IMR-90 (cell line): ENCODE measurements around the gene GPHA2. TPM values are rescaled to one million over a fixed set of nuclear protein-coding genes. Genes with fewer than 3 reads are reported as not detected.

Experiments used
- ATAC-seq: fragments of 200-7000 bp; cut with Tn5 transposase; 2 replicates; pipeline ENCODE4 v1.9.1; 2020; ENCODE audit warnings: low read depth, mild to moderate bottlenecking, moderate library complexity
- BruUV-seq: library from RNA; stranded (reverse); fragments of 400-500 nt; replicated peaks from 2 replicates; lab custom pipeline; 2021; lab: Mats Ljungman, UMichigan
- CTCF ChIA-PET: fragments of 300-600 bp; formaldehyde crosslinking; extraction: SDS; loops from one replicate; lab custom pipeline; 2021; ENCODE audit warnings: antibody characterized with exemption; lab: Yijun Ruan, JAX
- POLR2A ChIA-PET: fragments of 300-600 bp; sonication (Branson Sonifier 250); formaldehyde crosslinking; loops from one replicate; lab custom pipeline; 2022; ENCODE audit warnings: antibody characterized with exemption; ENCODE audit not compliant: unreplicated experiment; lab: Charles Lee
- DNase-seq: peaks from one replicate; pipeline ENCODE4 v3.0.0; 2013
- H2AFZ ChIP-seq: replicated peaks from 2 replicates; pipeline ENCODE3; 2013; ENCODE audit warnings: low read length, mild to moderate bottlenecking; ENCODE audit not compliant: poor library complexity
- H2AK5ac ChIP-seq: 2 replicates; pipeline ENCODE4 v1.6.1; 2013; ENCODE audit warnings: low read depth, low read length, inconsistent platforms
- H2AK9ac ChIP-seq: replicated peaks from 2 replicates; pipeline ENCODE3; 2013; ENCODE audit warnings: mild to moderate bottlenecking, low read depth, low read length, moderate library complexity; ENCODE audit not compliant: poor library complexity
- H2BK120ac ChIP-seq: 2 replicates; pipeline ENCODE4 v1.6.1; 2013; ENCODE audit warnings: low read depth, low read length, inconsistent platforms
- H2BK15ac ChIP-seq: 3 replicates; pipeline ENCODE4 v1.6.1; 2013; ENCODE audit warnings: low read depth, low read length, inconsistent platforms
- H2BK20ac ChIP-seq: 2 replicates; pipeline ENCODE4 v1.6.1; 2013; ENCODE audit warnings: low read depth, mild to moderate bottlenecking, inconsistent platforms, low read length, moderate library complexity
- H2BK5ac ChIP-seq: 2 replicates; pipeline ENCODE4 v1.6.1; 2013; ENCODE audit warnings: mild to moderate bottlenecking, low read depth, low read length, inconsistent platforms; ENCODE audit not compliant: poor library complexity, severe bottlenecking
- H3K14ac ChIP-seq: replicated peaks from 2 replicates; pipeline ENCODE4 v1.6.1; 2013; ENCODE audit warnings: low read depth, low read length, inconsistent platforms
- H3K18ac ChIP-seq: 2 replicates; pipeline ENCODE4 v1.6.1; 2013; ENCODE audit warnings: low read depth, low read length, control low read depth
- H3K23ac ChIP-seq: 2 replicates; pipeline ENCODE4 v1.6.1; 2013; ENCODE audit warnings: low read depth, low read length, inconsistent platforms
- H3K27ac ChIP-seq: 2 replicates; pipeline ENCODE4 v1.5.1; 2013; ENCODE audit warnings: mild to moderate bottlenecking, control low read depth, low read length; ENCODE audit not compliant: insufficient read depth
- H3K27me3 ChIP-seq: 2 replicates; pipeline ENCODE4 v1.6.1; 2013; ENCODE audit warnings: low read length; ENCODE audit not compliant: control insufficient read depth, insufficient read depth
- H3K36me3 ChIP-seq: 2 replicates; pipeline ENCODE4 v1.6.1; 2013; ENCODE audit warnings: low read length, mixed read lengths; ENCODE audit not compliant: control insufficient read depth, insufficient read depth
- H3K4ac ChIP-seq: 2 replicates; pipeline ENCODE4 v1.6.1; 2013; ENCODE audit warnings: low read depth, low read length, inconsistent platforms
- H3K4me1 ChIP-seq: 2 replicates; pipeline ENCODE4 v1.6.1; 2013; ENCODE audit warnings: low read length, mixed read lengths; ENCODE audit not compliant: control insufficient read depth, insufficient read depth
- H3K4me2 ChIP-seq: 2 replicates; pipeline ENCODE4 v1.6.1; 2013; ENCODE audit warnings: low read depth, mild to moderate bottlenecking, control low read depth, low read length, moderate library complexity
- H3K4me3 ChIP-seq: 2 replicates; pipeline ENCODE4 v1.5.1; 2013; ENCODE audit warnings: low read depth, mild to moderate bottlenecking, control low read depth, low read length, moderate library complexity; ENCODE audit not compliant: insufficient read depth
- H3K56ac ChIP-seq: 2 replicates; pipeline ENCODE4 v1.6.1; 2013; ENCODE audit warnings: low read length, inconsistent platforms; ENCODE audit not compliant: insufficient read depth; ENCODE audit errors: extremely low read depth
- H3K79me1 ChIP-seq, 2 experiments: 2 replicates each; pipeline ENCODE4 v1.6.1; 2013; ENCODE audit warnings: low read length in 2 of 2, inconsistent platforms in 1 of 2, low read depth in 1 of 2
- H3K9ac ChIP-seq: 2 replicates; pipeline ENCODE4 v1.6.1; 2013; ENCODE audit warnings: low read depth, low read length, control low read depth
- H3K9me1 ChIP-seq: 2 replicates; pipeline ENCODE4 v1.6.1; 2013; ENCODE audit warnings: low read length, inconsistent platforms; ENCODE audit not compliant: insufficient read depth
- H3K9me3 ChIP-seq: 2 replicates; pipeline ENCODE4 v1.6.1; 2013; ENCODE audit warnings: low read length; ENCODE audit not compliant: control insufficient read depth, insufficient read depth
- H4K20me1 ChIP-seq: 2 replicates; pipeline ENCODE4 v1.6.1; 2013; ENCODE audit warnings: low read length, inconsistent platforms; ENCODE audit not compliant: insufficient read depth
- H4K5ac ChIP-seq: 2 replicates; pipeline ENCODE4 v1.6.1; 2013; ENCODE audit warnings: mild to moderate bottlenecking, low read depth, low read length, control low read depth
- H4K8ac ChIP-seq, 2 experiments: 2 replicates each; pipeline ENCODE4 v1.6.1; 2013; ENCODE audit warnings: low read depth in 2 of 2, low read length in 2 of 2, control low read depth in 1 of 2, inconsistent platforms in 1 of 2
- H4K91ac ChIP-seq: 2 replicates; pipeline ENCODE4 v1.6.1; 2013; ENCODE audit warnings: low read depth, low read length, inconsistent platforms; ENCODE audit not compliant: insufficient read depth
- BHLHE40 ChIP-seq: fragments of 150-350 bp; IDR thresholded peaks from 2 replicates; pipeline ENCODE4 v1.6.1; 2016; ENCODE audit warnings: mild to moderate bottlenecking, low read depth, low read length
- CTCF ChIP-seq: conservative IDR thresholded peaks from 2 replicates; pipeline ENCODE4 v1.5.1; 2012; ENCODE audit warnings: mild to moderate bottlenecking, low read depth, low read length, improper control_type of control experiment
- MAFK ChIP-seq: IDR thresholded peaks from 2 replicates; pipeline ENCODE4 v1.6.1; 2012; ENCODE audit warnings: low read depth, low read length, improper control_type of control experiment
- MAZ ChIP-seq: IDR thresholded peaks from 2 replicates; pipeline ENCODE4 v1.6.1; 2012; ENCODE audit warnings: low read depth, mild to moderate bottlenecking, low read length, improper control_type of control experiment, moderate library complexity, borderline replicate concordance
- MXI1 ChIP-seq: IDR thresholded peaks from 2 replicates; pipeline ENCODE4 v1.6.1; 2012; ENCODE audit warnings: low read depth, mild to moderate bottlenecking, low read length, moderate library complexity, borderline replicate concordance
- NFE2L2 ChIP-seq: fragments of 150-350 bp; IDR thresholded peaks from 2 replicates; pipeline ENCODE4 v1.6.1; 2016; ENCODE audit warnings: low read depth, mild to moderate bottlenecking, low read length
- POLR2A ChIP-seq: IDR thresholded peaks from 2 replicates; pipeline ENCODE4 v1.6.1; 2012; ENCODE audit warnings: mild to moderate bottlenecking, low read depth, low read length
- RAD21 ChIP-seq: IDR thresholded peaks from 2 replicates; pipeline ENCODE4 v1.6.1; 2012; ENCODE audit warnings: low read length, improper control_type of control experiment
- RCOR1 ChIP-seq: IDR thresholded peaks from 2 replicates; pipeline ENCODE4 v1.6.1; 2012; ENCODE audit warnings: mild to moderate bottlenecking, low read length, improper control_type of control experiment; ENCODE audit not compliant: insufficient replicate concordance
- WGBS, 2 experiments: methylation state at CpG; one replicate each; pipeline versions ENCODE4 v1.1.5 to v1.1.7; 2013; ENCODE audit warnings: missing lambda C conversion rate in 2 of 2; ENCODE audit not compliant: insufficient read length in 1 of 2; ENCODE audit errors: extremely low coverage in 2 of 2; 5-methylcytosine and 5-hydroxymethylcytosine counted together
- dilution Hi-C: fragments of 300-500 bp; cut with HindIII; formaldehyde crosslinking; loops from one replicate; pipeline ENCODE4 v1.14.3; 2018; ENCODE audit warnings: low sequenced_read_pairs; ENCODE audit not compliant: unreplicated experiment
- in situ Hi-C: fragments of 300-500 bp; cut with MboI; formaldehyde crosslinking; loops from 3 replicates; pipeline ENCODE4 v1.14.3; 2019; ENCODE audit warnings: low sequenced_read_pairs, inconsistent platforms, mixed read lengths
- intact Hi-C: fragments of 100-400 bp; cut with micrococcal nuclease; formaldehyde crosslinking; loops from 2 replicates; pipeline ENCODE4 v1.10.0; 2022
- polyA plus RNA-seq, 3 experiments: library from polyadenylated mRNA; depleted of rRNA; stranded (reverse); fragments of >200 nt; gene quantifications; 2 replicates each; pipeline ENCODE4 v1.2.3, GENCODE V29; 2012; ENCODE audit warnings: low replicate concordance in 1 of 3
- total RNA-seq: library from RNA; depleted of rRNA; stranded (reverse); fragments of >200 nt; gene quantifications from 2 replicates; pipeline ENCODE4 v1.2.3, GENCODE V29; 2012

Gene GPHA2
- total and polyA plus RNA-seq, 2 of the 4 experiments (the other 2 are of a cell fraction) = not detected

GRCh38 chr11:64969209-64969608 is 33.5 kb upstream of the GPHA2 start:
- intact Hi-C loops (no loop called here), in situ Hi-C loops (no loop called here), dilution Hi-C loops (no loop called here)
- H3K4me1 ChIP-seq = 0 out of 2 replicates have a peak, but pooled peaks cover 1% of the 10 kb centered on the region
- ChIA-PET POLR2A (no interaction called here), CTCF (no interaction called here)
- H3K4me2 ChIP-seq = no peak overlapping the region
- DNase-seq (peak; percentile 81), ATAC-seq (peak; percentile 82)
- H3K4me3 ChIP-seq = no peak overlapping the region
- H2BK120ac ChIP-seq = peak overlapping the region; percentile 46
- TF ChIP-seq CTCF (no peak), RCOR1 (no peak), POLR2A (no peak), MAFK (no peak), MAZ (no peak), BHLHE40 (no peak), MXI1 (no peak), RAD21 (no peak), NFE2L2 (no peak)
- no peaks in the 10 kb centered on the region for H3K9me3 ChIP-seq
- H4K5ac ChIP-seq = no peak overlapping the region; the same call in 1 of the 2 replicates
- no peak overlapping the region for H3K56ac ChIP-seq
- BruUV-seq = no TSS peak
- H3K9me1 ChIP-seq = no peaks in the 10 kb centered on the region; the same call in 1 of the 2 replicates
- no peak overlapping the region for H2AK9ac ChIP-seq
- peak overlapping the region; percentile 45 to 74; a peak in 2 of 4 replicates for H4K8ac ChIP-seq
- no peak overlapping the region; the same call in 1 of the 2 replicates for H3K14ac ChIP-seq
- no peak overlapping the region for H4K91ac ChIP-seq
- no peak overlapping the region for H2BK15ac ChIP-seq
- H3K36me3 ChIP-seq = no peaks in the 10 kb centered on the region
- no peak overlapping the region for H3K4ac ChIP-seq
- no peak overlapping the region for H3K18ac ChIP-seq
- no peak overlapping the region for H2BK5ac ChIP-seq
- no peak overlapping the region for H2AFZ ChIP-seq
- no peak overlapping the region for H2BK20ac ChIP-seq
- H4K20me1 ChIP-seq = no peaks in the 10 kb centered on the region
- no peaks in the 10 kb centered on the region for H3K79me1 ChIP-seq
- no peak overlapping the region for H3K23ac ChIP-seq
- 25% methylated on average over 2 of the region's 5 CpGs; no CpG with 5 or more reads in 1 of the 2 experiments for WGBS, 2 experiments
- H2AK5ac ChIP-seq = no peak overlapping the region
- no peaks in the 10 kb centered on the region; the same call in 1 of the 2 replicates for H3K27me3 ChIP-seq
- no peak overlapping the region for H3K9ac ChIP-seq
- H3K27ac ChIP-seq = no peak overlapping the region
